GM06990 (cell line): ENCODE data around the gene FUS.

Source experiments
- DNase-seq: peaks from one replicate; pipeline ENCODE4 v3.0.0-alpha.2; 2011; ENCODE audit not compliant: insufficient read length; ENCODE audit errors: extremely low read depth
- H3K27me3 ChIP-seq: replicated peaks from 2 replicates; pipeline ENCODE4 v1.6.0; 2011; ENCODE audit warnings: low read length; ENCODE audit not compliant: control insufficient read depth, insufficient read depth
- H3K36me3 ChIP-seq: 2 replicates; pipeline ENCODE4 v1.5.1; 2011; ENCODE audit warnings: low read length; ENCODE audit not compliant: control insufficient read depth, insufficient read depth
- H3K4me3 ChIP-seq: replicated peaks from 2 replicates; pipeline ENCODE4 v1.5.1; 2011; ENCODE audit warnings: low read depth, mild to moderate bottlenecking, control low read depth, low read length
- TF ChIP-seq, protein P1 (sequence below): IDR thresholded peaks from 2 replicates; pipeline ENCODE4 v1.5.1; 2011; ENCODE audit warnings: low read length, control low read depth, mild to moderate bottlenecking, inconsistent platforms; ENCODE audit not compliant: insufficient read depth, poor library complexity, severe bottlenecking

FUS gene

GRCh38 chr16:31221357-31222160 lies 41.6 kb downstream of the FUS start:
- TF ChIP-seq, protein P1, sequence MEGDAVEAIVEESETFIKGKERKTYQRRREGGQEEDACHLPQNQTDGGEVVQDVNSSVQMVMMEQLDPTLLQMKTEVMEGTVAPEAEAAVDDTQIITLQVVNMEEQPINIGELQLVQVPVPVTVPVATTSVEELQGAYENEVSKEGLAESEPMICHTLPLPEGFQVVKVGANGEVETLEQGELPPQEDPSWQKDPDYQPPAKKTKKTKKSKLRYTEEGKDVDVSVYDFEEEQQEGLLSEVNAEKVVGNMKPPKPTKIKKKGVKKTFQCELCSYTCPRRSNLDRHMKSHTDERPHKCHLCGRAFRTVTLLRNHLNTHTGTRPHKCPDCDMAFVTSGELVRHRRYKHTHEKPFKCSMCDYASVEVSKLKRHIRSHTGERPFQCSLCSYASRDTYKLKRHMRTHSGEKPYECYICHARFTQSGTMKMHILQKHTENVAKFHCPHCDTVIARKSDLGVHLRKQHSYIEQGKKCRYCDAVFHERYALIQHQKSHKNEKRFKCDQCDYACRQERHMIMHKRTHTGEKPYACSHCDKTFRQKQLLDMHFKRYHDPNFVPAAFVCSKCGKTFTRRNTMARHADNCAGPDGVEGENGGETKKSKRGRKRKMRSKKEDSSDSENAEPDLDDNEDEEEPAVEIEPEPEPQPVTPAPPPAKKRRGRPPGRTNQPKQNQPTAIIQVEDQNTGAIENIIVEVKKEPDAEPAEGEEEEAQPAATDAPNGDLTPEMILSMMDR: no peak
- Histone ChIP-seq H3K36me3 (no peaks in the 10 kb centered on the region), H3K4me3 (no peak overlapping the region), H3K27me3 (peaks cover 3% of the 10 kb centered on the region)
- no peak for DNase-seq

GRCh38 chr16:31223044-31223443 lies 43.1 kb downstream of the FUS start:
- DNase-seq: no peak
- TF ChIP-seq, protein P1: no peak
- Histone ChIP-seq H3K27me3 (no peaks in the 10 kb centered on the region; the same call in 1 of the 2 replicates), H3K36me3 (no peaks in the 10 kb centered on the region), H3K4me3 (no peak overlapping the region)

- no peak overlapping the region for H3K4me3 ChIP-seq
- no peak for DNase-seq
- no peaks in the 10 kb centered on the region; the same call in 1 of the 2 replicates for H3K27me3 ChIP-seq
- H3K36me3 ChIP-seq: no peaks in the 10 kb centered on the region
- TF ChIP-seq, protein P1: no peak
Measured at GRCh38 chr16:31224092-31224955, 44.4 kb downstream of the FUS start.

GRCh38 chr16:31225193-31225592 lies 45.3 kb downstream of the FUS start:
- no peak for DNase-seq

GRCh38 chr16:31228206-31228605 lies 48.3 kb downstream of the FUS start:
- Histone ChIP-seq H3K36me3 (no peaks in the 10 kb centered on the region), H3K27me3 (no peaks in the 10 kb centered on the region; the same call in 1 of the 2 replicates), H3K4me3 (no peak overlapping the region)
- DNase-seq: no peak
- TF ChIP-seq, protein P1: no peak

More at GRCh38 chr16:31225193-31225592, 45.3 kb downstream of the FUS start:
- H3K4me3 ChIP-seq: no peak overlapping the region
- no peaks in the 10 kb centered on the region for H3K36me3 ChIP-seq
- no peaks in the 10 kb centered on the region; the same call in 1 of the 2 replicates for H3K27me3 ChIP-seq
- TF ChIP-seq, protein P1: no peak
